Liver (tissue), 9 donors: ENCODE data around the gene SERTAD1. TPM values are rescaled to one million over a fixed set of nuclear protein-coding genes. Genes with fewer than 3 reads are reported as not detected.

Source experiments
- DNase-seq: peaks from one replicate; pipeline ENCODE4 v3.0.0-alpha.2; 2017; ENCODE audit warnings: low spot score
- H3K27ac ChIP-seq, 2 donors: one replicate each; pipeline ENCODE4 v1.7.0; 2013; ENCODE audit warnings: inconsistent platforms in 2 of 2, low read length in 2 of 2, control low read depth in 1 of 2, low read depth in 1 of 2, mild to moderate bottlenecking in 1 of 2
- H3K27me3 ChIP-seq, 4 donors: one replicate each; pipeline versions ENCODE4 v1.6.1 to v1.7.0; 2013; ENCODE audit warnings: low read length in 3 of 4, inconsistent platforms in 1 of 4, mild to moderate bottlenecking in 1 of 4, moderate library complexity in 1 of 4; ENCODE audit not compliant: control insufficient read depth in 4 of 4, insufficient read depth in 4 of 4
- H3K36me3 ChIP-seq, 4 donors: one replicate each; pipeline versions ENCODE4 v1.6.1 to v1.7.0; 2013; ENCODE audit warnings: low read length in 3 of 4, mild to moderate bottlenecking in 3 of 4, low read depth in 1 of 4, moderate library complexity in 1 of 4; ENCODE audit not compliant: control insufficient read depth in 4 of 4, insufficient read depth in 3 of 4
- H3K4me1 ChIP-seq, 4 donors: one replicate each; pipeline versions ENCODE4 v1.6.1 to v1.7.0; 2013; ENCODE audit warnings: low read length in 3 of 4, mild to moderate bottlenecking in 3 of 4, moderate library complexity in 1 of 4; ENCODE audit not compliant: control insufficient read depth in 4 of 4, insufficient read depth in 4 of 4
- H3K4me3 ChIP-seq, 3 donors: one replicate each; pipeline versions ENCODE4 v1.6.1 to v1.7.0; 2013; ENCODE audit warnings: low read length in 3 of 3, control low read depth in 1 of 3, low read depth in 1 of 3, mild to moderate bottlenecking in 1 of 3
- H3K9ac ChIP-seq, 2 donors: one replicate each; pipeline ENCODE4 v1.7.0; 2013; ENCODE audit warnings: low read length in 2 of 2, mild to moderate bottlenecking in 2 of 2, moderate library complexity in 2 of 2, control low read depth in 1 of 2, low read depth in 1 of 2
- H3K9me3 ChIP-seq, 4 donors: one replicate each; pipeline versions ENCODE4 v1.6.1 to v1.7.0; 2013; ENCODE audit warnings: low read length in 3 of 4; ENCODE audit not compliant: control insufficient read depth in 4 of 4
- EGR1 ChIP-seq, 2 donors: IDR thresholded peaks; 2 replicates each; pipeline ENCODE4 v1.6.1; 2016 to 2018; ENCODE audit warnings: antibody characterized with exemption in 2 of 2, low read depth in 2 of 2
- FOXA1 ChIP-seq: IDR thresholded peaks from 2 replicates; pipeline ENCODE4 v1.6.1; 2016; ENCODE audit warnings: antibody characterized with exemption
- FOXA2 ChIP-seq: IDR thresholded peaks from 2 replicates; pipeline ENCODE4 v1.6.1; 2016; ENCODE audit warnings: antibody characterized with exemption
- GABPA ChIP-seq, 2 donors: IDR thresholded peaks in 1 of 2; conservative IDR thresholded peaks in 1 of 2; 2 replicates each; pipeline ENCODE4 v1.6.1; 2016; ENCODE audit warnings: antibody characterized with exemption in 2 of 2, mild to moderate bottlenecking in 1 of 2, moderate library complexity in 1 of 2
- HNF4A ChIP-seq, 2 donors: conservative IDR thresholded peaks; 2 replicates each; pipeline ENCODE4 v1.6.1; 2016; ENCODE audit warnings: antibody characterized with exemption in 2 of 2, mild to moderate bottlenecking in 2 of 2
- HNF4G ChIP-seq: IDR thresholded peaks from 2 replicates; pipeline ENCODE4 v1.6.1; 2016; ENCODE audit warnings: antibody characterized with exemption
- JUND ChIP-seq, 2 donors: IDR thresholded peaks; 2 replicates each; pipeline ENCODE4 v1.6.1; 2016; ENCODE audit warnings: antibody characterized with exemption in 2 of 2
- NR2F2 ChIP-seq: IDR thresholded peaks from 2 replicates; pipeline ENCODE4 v1.6.1; 2016; ENCODE audit warnings: antibody characterized with exemption
- RAD21 ChIP-seq, 2 donors: IDR thresholded peaks; 2 replicates each; pipeline ENCODE4 v1.6.1; 2016; ENCODE audit warnings: antibody characterized with exemption in 2 of 2, mild to moderate bottlenecking in 2 of 2
- RXRA ChIP-seq, 2 donors: IDR thresholded peaks; 2 replicates each; pipeline ENCODE4 v1.6.1; 2017 to 2018; ENCODE audit warnings: antibody characterized with exemption in 2 of 2, mild to moderate bottlenecking in 1 of 2
- SP1 ChIP-seq: IDR thresholded peaks from 2 replicates; pipeline ENCODE4 v1.6.1; 2018; ENCODE audit warnings: antibody characterized with exemption, mild to moderate bottlenecking
- TAF1 ChIP-seq: conservative IDR thresholded peaks from 2 replicates; pipeline ENCODE4 v1.6.1; 2016; ENCODE audit warnings: antibody characterized with exemption, mild to moderate bottlenecking
- YY1 ChIP-seq: IDR thresholded peaks from 2 replicates; pipeline ENCODE4 v1.6.1; 2016; ENCODE audit warnings: antibody characterized with exemption, mild to moderate bottlenecking
- WGBS: extraction: QIAGEN DNeasy Blood & Tissue Kit; methylation state at CpG from one replicate; pipeline ENCODE4 v1.1.7; 2013; 5-methylcytosine and 5-hydroxymethylcytosine counted together
- polyA plus RNA-seq, 2 donors: library from polyadenylated mRNA; stranded (reverse) in 1 of 2; unstranded in 1 of 2; fragments of 200-250 nt in 1 of 2; fragments of >200 nt in 1 of 2; fragmentation: Nextera tagmentation in 1 of 2; extraction: Ambion mirVana in 1 of 2; gene quantifications; one replicate each; pipeline versions ENCODE4 v1.2.1 to v1.2.3, GENCODE V29; 2013 to 2015
- total RNA-seq, 2 donors: library from RNA; depleted of rRNA; stranded (reverse); fragments of >200 nt; gene quantifications; one replicate each; pipeline ENCODE4 v1.2.3, GENCODE V29; 2014
- TF ChIP-seq, protein P1 (sequence below): fragments of 150-350 bp; IDR thresholded peaks from 2 replicates; pipeline ENCODE4 v1.5.1; 2017; ENCODE audit warnings: improper control_type of control experiment, low read depth, low read length; ENCODE audit not compliant: missing input control
- TF ChIP-seq, protein P2 (sequence below): IDR thresholded peaks from 2 replicates; pipeline ENCODE4 v1.6.1; 2016; ENCODE audit warnings: antibody characterized with exemption, mild to moderate bottlenecking
- TF ChIP-seq, protein P3 (sequence below): IDR thresholded peaks from 2 replicates; pipeline ENCODE4 v1.6.1; 2016; ENCODE audit warnings: antibody characterized with exemption
- TF ChIP-seq, protein P4 (sequence below): IDR thresholded peaks from 2 replicates; pipeline ENCODE4 v1.6.1; 2016; ENCODE audit warnings: antibody characterized with exemption
- TF ChIP-seq, protein P5 (sequence below): IDR thresholded peaks from 2 replicates; pipeline ENCODE4 v1.6.1; 2016; ENCODE audit warnings: antibody characterized with exemption
- donor health status: healthy.
- donor health status: healthy.
- donor health status: healthy.
- donor health status: healthy.
- donor health status: healthy.

Gene SERTAD1
- total and polyA plus RNA-seq, 4 donors: 3.6 to 6.8 (median 4.9) TPM

DNA sequence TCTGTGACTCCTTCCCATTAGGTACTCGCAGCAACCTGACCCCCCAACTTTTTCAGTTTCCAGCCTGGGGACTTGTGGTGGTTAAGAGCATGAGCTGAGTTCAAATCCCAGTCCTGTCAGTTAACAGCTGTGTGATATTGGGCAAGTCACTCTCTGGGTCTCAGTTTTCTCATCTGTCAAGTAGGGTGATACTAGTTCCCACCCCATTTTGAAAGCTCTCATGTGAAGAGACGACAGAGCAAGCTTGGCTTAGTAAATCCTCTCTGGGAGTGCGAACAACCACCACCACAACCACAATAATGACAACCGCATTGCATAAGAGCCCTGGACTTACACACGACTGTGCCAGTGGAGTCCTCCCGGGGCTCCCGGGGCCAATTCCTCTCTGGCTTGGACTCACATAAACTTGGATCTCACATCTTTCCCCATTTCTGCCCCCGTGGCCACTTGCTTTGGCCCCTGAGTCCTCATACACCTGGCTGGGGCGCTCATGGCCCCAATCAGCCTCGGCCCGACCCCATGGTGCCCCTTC lies 39.3 kb upstream of the SERTAD1 start:
- H3K36me3 ChIP-seq: no peaks in the 10 kb centered on the region
- DNase-seq: no peak
- peaks cover 5 to 51% (median 36%) of the 10 kb centered on the region in 4 donors for H3K4me1 ChIP-seq
- 9% methylated on average over 11 of the region's 11 CpGs for WGBS
- TF ChIP-seq, protein P1, sequence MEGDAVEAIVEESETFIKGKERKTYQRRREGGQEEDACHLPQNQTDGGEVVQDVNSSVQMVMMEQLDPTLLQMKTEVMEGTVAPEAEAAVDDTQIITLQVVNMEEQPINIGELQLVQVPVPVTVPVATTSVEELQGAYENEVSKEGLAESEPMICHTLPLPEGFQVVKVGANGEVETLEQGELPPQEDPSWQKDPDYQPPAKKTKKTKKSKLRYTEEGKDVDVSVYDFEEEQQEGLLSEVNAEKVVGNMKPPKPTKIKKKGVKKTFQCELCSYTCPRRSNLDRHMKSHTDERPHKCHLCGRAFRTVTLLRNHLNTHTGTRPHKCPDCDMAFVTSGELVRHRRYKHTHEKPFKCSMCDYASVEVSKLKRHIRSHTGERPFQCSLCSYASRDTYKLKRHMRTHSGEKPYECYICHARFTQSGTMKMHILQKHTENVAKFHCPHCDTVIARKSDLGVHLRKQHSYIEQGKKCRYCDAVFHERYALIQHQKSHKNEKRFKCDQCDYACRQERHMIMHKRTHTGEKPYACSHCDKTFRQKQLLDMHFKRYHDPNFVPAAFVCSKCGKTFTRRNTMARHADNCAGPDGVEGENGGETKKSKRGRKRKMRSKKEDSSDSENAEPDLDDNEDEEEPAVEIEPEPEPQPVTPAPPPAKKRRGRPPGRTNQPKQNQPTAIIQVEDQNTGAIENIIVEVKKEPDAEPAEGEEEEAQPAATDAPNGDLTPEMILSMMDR: no peak
- TF ChIP-seq YY1 (no peak), HNF4G (no peak), HNF4A (conservative IDR thresholded peaks at IDR 0.05) (peak; percentile 28 to 64), NR2F2 (no peak), RXRA (IDR thresholded peaks at IDR 0.05) (peak in 1 of 2 donors; percentile 21), FOXA1 (no peak)
- no peaks in the 10 kb centered on the region for H3K9me3 ChIP-seq
- H3K9ac ChIP-seq: peak overlapping the region; percentile 51 to 68
- H3K4me3 ChIP-seq: peak overlapping the region; percentile 65 to 75 (median 73)
- no peaks in the 10 kb centered on the region for H3K27me3 ChIP-seq
- peak overlapping the region; percentile 92 to 96 for H3K27ac ChIP-seq

GRCh38 chr19:40464059-40465024 lies 38.5 kb upstream of the SERTAD1 start:
- no peak for TF ChIP-seq GABPA (IDR thresholded peaks at IDR 0.05 in 1 of 2, conservative IDR thresholded peaks at IDR 0.05 in 1 of 2)
- TF ChIP-seq RXRA (IDR thresholded peaks at IDR 0.05): peak in 1 of 2 donors; percentile 25
- TF ChIP-seq EGR1 (IDR thresholded peaks at IDR 0.05; ENCODE audit: low read depth in 2 of 2): no peak
- TF ChIP-seq, protein P2, sequence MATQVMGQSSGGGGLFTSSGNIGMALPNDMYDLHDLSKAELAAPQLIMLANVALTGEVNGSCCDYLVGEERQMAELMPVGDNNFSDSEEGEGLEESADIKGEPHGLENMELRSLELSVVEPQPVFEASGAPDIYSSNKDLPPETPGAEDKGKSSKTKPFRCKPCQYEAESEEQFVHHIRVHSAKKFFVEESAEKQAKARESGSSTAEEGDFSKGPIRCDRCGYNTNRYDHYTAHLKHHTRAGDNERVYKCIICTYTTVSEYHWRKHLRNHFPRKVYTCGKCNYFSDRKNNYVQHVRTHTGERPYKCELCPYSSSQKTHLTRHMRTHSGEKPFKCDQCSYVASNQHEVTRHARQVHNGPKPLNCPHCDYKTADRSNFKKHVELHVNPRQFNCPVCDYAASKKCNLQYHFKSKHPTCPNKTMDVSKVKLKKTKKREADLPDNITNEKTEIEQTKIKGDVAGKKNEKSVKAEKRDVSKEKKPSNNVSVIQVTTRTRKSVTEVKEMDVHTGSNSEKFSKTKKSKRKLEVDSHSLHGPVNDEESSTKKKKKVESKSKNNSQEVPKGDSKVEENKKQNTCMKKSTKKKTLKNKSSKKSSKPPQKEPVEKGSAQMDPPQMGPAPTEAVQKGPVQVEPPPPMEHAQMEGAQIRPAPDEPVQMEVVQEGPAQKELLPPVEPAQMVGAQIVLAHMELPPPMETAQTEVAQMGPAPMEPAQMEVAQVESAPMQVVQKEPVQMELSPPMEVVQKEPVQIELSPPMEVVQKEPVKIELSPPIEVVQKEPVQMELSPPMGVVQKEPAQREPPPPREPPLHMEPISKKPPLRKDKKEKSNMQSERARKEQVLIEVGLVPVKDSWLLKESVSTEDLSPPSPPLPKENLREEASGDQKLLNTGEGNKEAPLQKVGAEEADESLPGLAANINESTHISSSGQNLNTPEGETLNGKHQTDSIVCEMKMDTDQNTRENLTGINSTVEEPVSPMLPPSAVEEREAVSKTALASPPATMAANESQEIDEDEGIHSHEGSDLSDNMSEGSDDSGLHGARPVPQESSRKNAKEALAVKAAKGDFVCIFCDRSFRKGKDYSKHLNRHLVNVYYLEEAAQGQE: no peak
- no peak for TF ChIP-seq FOXA1
- no peak for TF ChIP-seq FOXA2
- no peak for TF ChIP-seq NR2F2
- TF ChIP-seq, protein P3, sequence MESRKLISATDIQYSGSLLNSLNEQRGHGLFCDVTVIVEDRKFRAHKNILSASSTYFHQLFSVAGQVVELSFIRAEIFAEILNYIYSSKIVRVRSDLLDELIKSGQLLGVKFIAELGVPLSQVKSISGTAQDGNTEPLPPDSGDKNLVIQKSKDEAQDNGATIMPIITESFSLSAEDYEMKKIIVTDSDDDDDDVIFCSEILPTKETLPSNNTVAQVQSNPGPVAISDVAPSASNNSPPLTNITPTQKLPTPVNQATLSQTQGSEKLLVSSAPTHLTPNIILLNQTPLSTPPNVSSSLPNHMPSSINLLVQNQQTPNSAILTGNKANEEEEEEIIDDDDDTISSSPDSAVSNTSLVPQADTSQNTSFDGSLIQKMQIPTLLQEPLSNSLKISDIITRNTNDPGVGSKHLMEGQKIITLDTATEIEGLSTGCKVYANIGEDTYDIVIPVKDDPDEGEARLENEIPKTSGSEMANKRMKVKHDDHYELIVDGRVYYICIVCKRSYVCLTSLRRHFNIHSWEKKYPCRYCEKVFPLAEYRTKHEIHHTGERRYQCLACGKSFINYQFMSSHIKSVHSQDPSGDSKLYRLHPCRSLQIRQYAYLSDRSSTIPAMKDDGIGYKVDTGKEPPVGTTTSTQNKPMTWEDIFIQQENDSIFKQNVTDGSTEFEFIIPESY: no peak
- TF ChIP-seq TAF1: no peak
- peak; percentile 10 for TF ChIP-seq SP1
- peak; percentile 77 to 82 for TF ChIP-seq RAD21 (IDR thresholded peaks at IDR 0.05)
- peak; percentile 51 to 66 for TF ChIP-seq JUND (IDR thresholded peaks at IDR 0.05)
- TF ChIP-seq, protein P4, sequence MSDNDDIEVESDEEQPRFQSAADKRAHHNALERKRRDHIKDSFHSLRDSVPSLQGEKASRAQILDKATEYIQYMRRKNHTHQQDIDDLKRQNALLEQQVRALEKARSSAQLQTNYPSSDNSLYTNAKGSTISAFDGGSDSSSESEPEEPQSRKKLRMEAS: no peak
- no peak for TF ChIP-seq HNF4G
- TF ChIP-seq YY1: peak; percentile 10
- TF ChIP-seq HNF4A (conservative IDR thresholded peaks at IDR 0.05): peak in 1 of 2 donors; percentile 8
- TF ChIP-seq, protein P1: peak; percentile 86
- TF ChIP-seq, protein P5, sequence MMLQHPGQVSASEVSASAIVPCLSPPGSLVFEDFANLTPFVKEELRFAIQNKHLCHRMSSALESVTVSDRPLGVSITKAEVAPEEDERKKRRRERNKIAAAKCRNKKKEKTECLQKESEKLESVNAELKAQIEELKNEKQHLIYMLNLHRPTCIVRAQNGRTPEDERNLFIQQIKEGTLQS: no peak
- no peaks in the 10 kb centered on the region for H3K27me3 ChIP-seq
- peaks cover 5 to 51% (median 36%) of the 10 kb centered on the region in 4 donors for H3K4me1 ChIP-seq
- WGBS: 21% methylated on average over 11 of the region's 11 CpGs
- peak overlapping the region; percentile 65 to 75 (median 73) for H3K4me3 ChIP-seq
- peak overlapping the region; percentile 51 to 68 for H3K9ac ChIP-seq
- H3K9me3 ChIP-seq: no peaks in the 10 kb centered on the region
- peak; percentile 89 for DNase-seq
- H3K36me3 ChIP-seq: no peaks in the 10 kb centered on the region
- peak overlapping the region; percentile 92 to 96 for H3K27ac ChIP-seq
